Astrocyte (in vitro differentiated cells and primary cell): ENCODE results near the gene GIT1. TPM values are rescaled to one million over a fixed set of nuclear protein-coding genes. Genes with fewer than 3 reads are reported as not detected.

Source experiments
- DNase-seq: peaks from one replicate; pipeline ENCODE4 v3.0.0-alpha.2; 2010; ENCODE audit warnings: low read depth
- FAIRE-seq: peaks from 2 replicates; lab custom pipeline; 2011; peaks lifted over from hg19 to GRCh38; lab: Jason Lieb, UNC
- H2AFZ ChIP-seq: 2 replicates; pipeline ENCODE4 v1.6.0; 2012; ENCODE audit warnings: low read depth, low read length, inconsistent platforms
- H3K27ac ChIP-seq: 2 replicates; pipeline ENCODE4 v1.5.1; 2011; ENCODE audit warnings: low read depth, low read length, inconsistent platforms
- H3K27me3 ChIP-seq: 2 replicates; pipeline ENCODE4 v1.6.0; 2011; ENCODE audit warnings: low read length, inconsistent platforms; ENCODE audit not compliant: insufficient read depth
- H3K36me3 ChIP-seq: 2 replicates; pipeline ENCODE4 v1.5.1; 2011; ENCODE audit warnings: low read length, inconsistent platforms; ENCODE audit not compliant: insufficient read depth
- H3K4me1 ChIP-seq: 2 replicates; pipeline ENCODE4 v1.5.1; 2011; ENCODE audit warnings: low read length, inconsistent platforms; ENCODE audit not compliant: insufficient read depth
- H3K4me2 ChIP-seq: 2 replicates; pipeline ENCODE4 v1.6.0; 2012; ENCODE audit warnings: low read length, inconsistent platforms
- H3K4me3 ChIP-seq: 2 replicates; pipeline ENCODE4 v1.5.1; 2011; ENCODE audit warnings: low read depth, mild to moderate bottlenecking, low read length, inconsistent platforms; ENCODE audit not compliant: insufficient read depth
- H3K79me2 ChIP-seq: 2 replicates; pipeline ENCODE4 v1.6.0; 2012; ENCODE audit warnings: mild to moderate bottlenecking, low read length, inconsistent platforms; ENCODE audit not compliant: insufficient read depth
- H3K9ac ChIP-seq: 2 replicates; pipeline ENCODE4 v1.6.0; 2012; ENCODE audit warnings: mild to moderate bottlenecking, low read length, inconsistent platforms
- H3K9me3 ChIP-seq: 2 replicates; pipeline ENCODE4 v1.5.1; 2012; ENCODE audit warnings: low read depth, mild to moderate bottlenecking, low read length, inconsistent platforms; ENCODE audit not compliant: insufficient read depth
- H4K20me1 ChIP-seq: 2 replicates; pipeline ENCODE4 v1.6.0; 2012; ENCODE audit warnings: low read length, inconsistent platforms; ENCODE audit not compliant: insufficient read depth
- H3K27ac Mint-ChIP-seq: one replicate; pipeline ENCODE4 v1.8.0; 2021; ENCODE audit warnings: mild to moderate bottlenecking, mixed read lengths; ENCODE audit not compliant: unreplicated experiment
- H3K27me3 Mint-ChIP-seq: one replicate; pipeline ENCODE4 v1.8.0; 2021; ENCODE audit warnings: low read depth, mixed read lengths; ENCODE audit not compliant: unreplicated experiment
- H3K36me3 Mint-ChIP-seq: one replicate; pipeline ENCODE4 v1.8.0; 2021; ENCODE audit warnings: low read depth, mixed read lengths; ENCODE audit not compliant: unreplicated experiment
- H3K4me1 Mint-ChIP-seq: one replicate; pipeline ENCODE4 v1.8.0; 2021; ENCODE audit warnings: low read depth, mixed read lengths; ENCODE audit not compliant: unreplicated experiment
- H3K4me3 Mint-ChIP-seq: one replicate; pipeline ENCODE4 v1.8.0; 2021; ENCODE audit warnings: mild to moderate bottlenecking, moderate library complexity, mixed read lengths; ENCODE audit not compliant: unreplicated experiment
- H3K9me3 Mint-ChIP-seq: one replicate; pipeline ENCODE4 v1.8.0; 2021; ENCODE audit warnings: mild to moderate bottlenecking, mixed read lengths; ENCODE audit not compliant: unreplicated experiment
- CTCF ChIP-seq: IDR thresholded peaks from 2 replicates; pipeline ENCODE4 v1.5.1; 2011; ENCODE audit warnings: low read depth, mild to moderate bottlenecking, inconsistent platforms, low read length, moderate library complexity; ENCODE audit not compliant: insufficient read depth
- EZH2 ChIP-seq: IDR thresholded peaks from 2 replicates; pipeline ENCODE4 v1.6.1; 2012; ENCODE audit warnings: mild to moderate bottlenecking, low read length, inconsistent platforms; ENCODE audit not compliant: insufficient read depth
- total RNA-seq: library from RNA; stranded (reverse); gene quantifications from 2 replicates; pipeline ENCODE4 v1.2.1, GENCODE V29; 2021

GIT1 gene
- total RNA-seq, 1 donor from 2014 or later, result 52.2 TPM

DNA sequence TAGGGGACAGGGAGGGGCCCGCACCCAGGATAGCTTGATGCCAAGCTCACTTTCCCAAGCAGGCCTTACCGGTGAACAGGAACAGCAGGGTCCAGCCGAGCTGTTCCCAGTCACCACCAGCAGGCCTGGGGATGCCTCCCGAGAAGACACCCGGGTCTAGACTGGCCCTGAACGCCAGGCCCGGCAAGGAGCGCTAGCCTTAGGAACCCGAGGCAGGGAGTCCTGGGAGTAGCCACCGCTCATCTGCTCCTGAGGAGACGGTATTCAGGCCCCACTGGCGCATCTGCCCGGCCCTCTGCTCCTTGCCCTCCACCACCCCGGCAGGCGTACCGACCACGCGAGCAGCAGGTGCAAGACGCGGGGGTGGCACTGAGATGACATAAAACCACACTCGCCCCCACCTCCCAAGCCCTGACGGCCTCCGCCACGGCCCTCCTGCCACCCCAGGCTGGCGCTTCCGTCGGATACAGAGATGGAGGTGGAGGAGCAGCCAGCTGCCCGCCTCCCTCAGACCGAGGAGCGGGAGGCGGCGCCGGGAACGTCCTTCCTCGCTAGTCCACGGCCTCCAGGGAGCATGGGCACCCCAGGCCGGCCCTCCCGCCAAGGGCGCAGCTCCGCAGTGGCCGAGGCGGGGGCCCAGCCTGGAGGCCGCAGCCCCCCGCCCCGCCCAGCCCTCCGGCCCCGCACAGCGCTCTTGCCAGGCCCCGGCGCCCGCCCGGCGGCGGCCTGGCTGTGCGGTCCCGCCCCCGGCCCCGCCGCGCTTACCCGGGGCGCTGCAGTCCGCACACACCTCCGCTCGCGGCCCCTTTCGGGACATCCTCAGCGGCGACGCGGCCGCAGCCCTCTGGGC, 661 bp downstream of the GIT1 start:
- no peaks in the 10 kb centered on the region for H3K36me3 ChIP-seq
- Mint-ChIP-seq H3K4me3 (peak overlapping the region; percentile 93), H3K36me3 (no peaks in the 10 kb centered on the region), H3K9me3 (no peaks in the 10 kb centered on the region), H3K4me1 (peaks cover 21% of the 10 kb centered on the region), H3K27me3 (no peaks in the 10 kb centered on the region), H3K27ac (no peak overlapping the region)
- peaks cover 51% of the 10 kb centered on the region for H4K20me1 ChIP-seq
- no peaks in the 10 kb centered on the region for H3K27me3 ChIP-seq
- TF ChIP-seq CTCF (no peak), EZH2 (no peak)
- DNase-seq (peak; percentile 11), FAIRE-seq (no peak)
- peaks cover 52% of the 10 kb centered on the region for H3K79me2 ChIP-seq
- H3K4me2 ChIP-seq, result peak overlapping the region; percentile 88
- no peaks in the 10 kb centered on the region for H3K9me3 ChIP-seq
- H3K4me3 ChIP-seq, result peak overlapping the region; percentile 81
- peak overlapping the region; percentile 67 for H2AFZ ChIP-seq
- H3K9ac ChIP-seq, result peak overlapping the region; percentile 79
- peaks cover 72% of the 10 kb centered on the region for H3K4me1 ChIP-seq
- H3K27ac ChIP-seq, result peak overlapping the region; percentile 25

GRCh38 chr17:29588017-29588561, 1.4 kb downstream of the GIT1 start:
- peak overlapping the region; percentile 67 for H2AFZ ChIP-seq
- H3K79me2 ChIP-seq, result peaks cover 59% of the 10 kb centered on the region
- H3K4me3 ChIP-seq, result peak overlapping the region; percentile 81
- Mint-ChIP-seq H3K9me3 (no peaks in the 10 kb centered on the region), H3K36me3 (no peaks in the 10 kb centered on the region), H3K27ac (peak overlapping the region; percentile 87), H3K4me1 (peaks cover 21% of the 10 kb centered on the region), H3K4me3 (peak overlapping the region; percentile 93), H3K27me3 (no peaks in the 10 kb centered on the region)
- DNase-seq (no peak), FAIRE-seq (no peak)
- TF ChIP-seq EZH2 (no peak), CTCF (no peak)
- no peaks in the 10 kb centered on the region for H3K36me3 ChIP-seq
- H3K4me1 ChIP-seq, result peaks cover 70% of the 10 kb centered on the region
- H3K27me3 ChIP-seq, result no peaks in the 10 kb centered on the region
- H3K27ac ChIP-seq, result peak overlapping the region; percentile 25
- H4K20me1 ChIP-seq, result peaks cover 58% of the 10 kb centered on the region
- H3K4me2 ChIP-seq, result peak overlapping the region; percentile 88
- H3K9me3 ChIP-seq, result no peaks in the 10 kb centered on the region
- H3K9ac ChIP-seq, result peak overlapping the region; percentile 79
